CD14-positive monocyte (primary cell): ENCODE results near the gene KLHL10. TPM values are rescaled to one million over a fixed set of nuclear protein-coding genes. Genes with fewer than 3 reads are reported as not detected.

ENCODE experiments used
- DNase-seq, 3 donors: peaks; one replicate each; pipeline ENCODE4 v3.0.0-alpha.2; 2011 to 2022
- H2AFZ ChIP-seq: 2 replicates; pipeline ENCODE4 v1.6.0; 2012; ENCODE audit warnings: mild to moderate bottlenecking, low read depth, low read length, inconsistent platforms; ENCODE audit not compliant: insufficient read depth, poor library complexity, severe bottlenecking
- H3K27ac ChIP-seq, 2 donors: 1 replicate in 1 of 2; 2 replicates in 1 of 2; pipeline ENCODE4 v1.5.1; 2012 to 2013; ENCODE audit warnings: low read length in 2 of 2, control low read depth in 1 of 2, inconsistent platforms in 1 of 2, low read depth in 1 of 2, mild to moderate bottlenecking in 1 of 2
- H3K27me3 ChIP-seq, 2 donors: one replicate each; pipeline versions ENCODE4 v1.6.0 to v1.6.1; 2011 to 2013; ENCODE audit warnings: low read length in 2 of 2; ENCODE audit not compliant: control insufficient read depth in 2 of 2, insufficient read depth in 2 of 2
- H3K36me3 ChIP-seq, 2 donors: replicated peaks in 1 of 2; 1 replicate in 1 of 2; 2 replicates in 1 of 2; pipeline versions ENCODE4 v1.5.1 to v1.6.1; 2012 to 2013; ENCODE audit warnings: low read length in 2 of 2, control low read depth in 1 of 2, inconsistent platforms in 1 of 2, mild to moderate bottlenecking in 1 of 2; ENCODE audit not compliant: insufficient read depth in 2 of 2, control insufficient read depth in 1 of 2
- H3K4me1 ChIP-seq, 2 donors: 1 replicate in 1 of 2; 2 replicates in 1 of 2; pipeline versions ENCODE4 v1.5.1 to v1.6.1; 2012 to 2013; ENCODE audit warnings: low read length in 2 of 2, control low read depth in 1 of 2, inconsistent platforms in 1 of 2, mild to moderate bottlenecking in 1 of 2, moderate library complexity in 1 of 2; ENCODE audit not compliant: insufficient read depth in 2 of 2, control insufficient read depth in 1 of 2
- H3K4me2 ChIP-seq: replicated peaks from 2 replicates; pipeline ENCODE3; 2012; ENCODE audit warnings: low read length, moderate library complexity, mild to moderate bottlenecking; ENCODE audit not compliant: poor library complexity, severe bottlenecking; ENCODE audit errors: extremely low read depth
- H3K4me3 ChIP-seq, 3 experiments: fragments of 200-600 bp in 1 of 3; sonication (generic) in 1 of 3; replicated peaks in 1 of 3; 1 replicate in 2 of 3; 2 replicates in 1 of 3; pipeline ENCODE4 v1.5.1; 2011 to 2013; ENCODE audit warnings: low read length in 3 of 3, mild to moderate bottlenecking in 3 of 3, control low read depth in 2 of 3, low read depth in 2 of 3, inconsistent platforms in 1 of 3, moderate library complexity in 1 of 3
- H3K79me2 ChIP-seq: 2 replicates; pipeline ENCODE4 v1.6.0; 2012; ENCODE audit warnings: mild to moderate bottlenecking, control low read depth, inconsistent platforms, low read length, moderate library complexity; ENCODE audit not compliant: insufficient read depth
- H3K9ac ChIP-seq: 2 replicates; pipeline ENCODE4 v1.6.0; 2017; ENCODE audit warnings: low read length, mild to moderate bottlenecking; ENCODE audit not compliant: insufficient read depth, poor library complexity, severe bottlenecking
- H3K9me3 ChIP-seq, 2 donors: replicated peaks in 1 of 2; 1 replicate in 1 of 2; 2 replicates in 1 of 2; pipeline versions ENCODE4 v1.5.1 to v1.6.1; 2012 to 2013; ENCODE audit warnings: low read length in 2 of 2, control low read depth in 1 of 2; ENCODE audit not compliant: control insufficient read depth in 1 of 2, insufficient read depth in 1 of 2
- H4K20me1 ChIP-seq: 2 replicates; pipeline ENCODE4 v1.6.0; 2012; ENCODE audit warnings: mild to moderate bottlenecking, low read length, control low read depth, moderate library complexity; ENCODE audit not compliant: insufficient read depth
- H3K27ac Mint-ChIP-seq, 7 donors: one replicate each; pipeline ENCODE4 v1.8.0; 2020; ENCODE audit warnings: mild to moderate bottlenecking in 7 of 7, mixed read lengths in 7 of 7, moderate library complexity in 6 of 7, inconsistent platforms in 2 of 7
- H3K27me3 Mint-ChIP-seq, 3 donors: one replicate each; pipeline ENCODE4 v1.8.0; 2021 to 2022; ENCODE audit warnings: low read depth in 3 of 3, mild to moderate bottlenecking in 3 of 3, mixed read lengths in 3 of 3, moderate library complexity in 3 of 3, inconsistent platforms in 1 of 3
- H3K36me3 Mint-ChIP-seq, 2 donors: one replicate each; pipeline ENCODE4 v1.8.0; 2020; ENCODE audit warnings: mixed read lengths in 2 of 2, inconsistent platforms in 1 of 2, mild to moderate bottlenecking in 1 of 2
- H3K4me1 Mint-ChIP-seq: one replicate; pipeline ENCODE4 v1.8.0; 2020; ENCODE audit warnings: mild to moderate bottlenecking, mixed read lengths
- H3K4me3 Mint-ChIP-seq, 2 donors: one replicate each; pipeline ENCODE4 v1.8.0; 2020; ENCODE audit warnings: mild to moderate bottlenecking in 2 of 2, mixed read lengths in 2 of 2, moderate library complexity in 1 of 2
- H3K9me3 Mint-ChIP-seq, 7 donors: one replicate each; pipeline ENCODE4 v1.8.0; 2020 to 2022; ENCODE audit warnings: mixed read lengths in 7 of 7, mild to moderate bottlenecking in 6 of 7, moderate library complexity in 6 of 7, inconsistent platforms in 2 of 7
- CTCF ChIP-seq: fragments of 200-600 bp; IDR thresholded peaks from one replicate; pipeline ENCODE4 v1.8.0; 2022; ENCODE audit warnings: antibody characterized with exemption, mild to moderate bottlenecking
- WGBS: methylation state at CpG from one replicate; pipeline ENCODE4 v1.1.5; 2013; ENCODE audit warnings: missing lambda C conversion rate; ENCODE audit not compliant: insufficient coverage; 5-methylcytosine and 5-hydroxymethylcytosine counted together
- intact Hi-C, 2 donors: fragments of 100-400 bp; cut with micrococcal nuclease; formaldehyde crosslinking; loops; one replicate each; pipeline versions ENCODE4 v1.15.0 to v1.15.1; 2023
- polyA plus RNA-seq, 3 donors: library from polyadenylated mRNA; depleted of rRNA in 1 of 3; unstranded in 2 of 3; stranded (reverse) in 1 of 3; fragments of 300-500 nt in 2 of 3; fragments of >200 nt in 1 of 3; fragmentation: Illumina TruSeq in 2 of 3; gene quantifications; 1 replicate in 2 of 3; 2 replicates in 1 of 3; pipeline ENCODE4 v1.2.3, GENCODE V29; 2012 to 2021

The KLHL10 gene
- polyA plus RNA-seq, 3 donors, result 0.15 TPM; not detected in 2

- Histone ChIP-seq H2AFZ (peak overlapping the region; percentile 98), H3K9me3 (no peaks in the 10 kb centered on the region), H3K36me3 (peaks cover 0 to 5% of the 10 kb centered on the region in 2 donors), H3K27me3 (peaks cover 2 to 8% of the 10 kb centered on the region in 2 donors), H3K4me1 (peaks cover 11 to 16% of the 10 kb centered on the region in 2 donors), H3K4me3 (peak overlapping the region; percentile 44 to 86 (median 75)), H3K9ac (peak overlapping the region; percentile 74), H4K20me1 (no peaks in the 10 kb centered on the region), H3K27ac (no peak overlapping the region), H3K4me2 (peak overlapping the region; percentile 99), H3K79me2 (no peaks in the 10 kb centered on the region)
- intact Hi-C loops, result no loop called here
- DNase-seq, result peak; percentile 20 to 47 (median 31)
- peak overlapping the region; percentile 79 to 90 for H3K4me3 Mint-ChIP-seq
- WGBS, result 5% methylated on average over 8 of the region's 13 CpGs
- peaks cover 0 to 3% (median 0%) of the 10 kb centered on the region in 7 donors for H3K9me3 Mint-ChIP-seq
- H3K4me1 Mint-ChIP-seq, result peaks cover 12% of the 10 kb centered on the region
- H3K36me3 Mint-ChIP-seq, result peaks cover 3 to 4% of the 10 kb centered on the region in 2 donors
- H3K27me3 Mint-ChIP-seq, result peaks cover 21 to 34% (median 25%) of the 10 kb centered on the region in 3 donors
- no peak for TF ChIP-seq CTCF
- H3K27ac Mint-ChIP-seq, result peak overlapping the region in 2 of 7 donors; percentile 30 to 57
Measured at GRCh38 chr17:41835214-41835799, 2.3 kb upstream of the KLHL10 start.

GRCh38 chr17:41835800-41836549 lies 1.6 kb upstream of the KLHL10 start, which contains the start of gene NT5C3B:
TSS of gene NT5C3B (minus strand) at chr17:41836232. CDS start at chr17:41836193, 39 bp downstream.
- Histone ChIP-seq H3K4me2 (peak within 1 kb of the TSS; percentile 99), H4K20me1 (no peaks in the 10 kb centered on the region), H3K27me3 (peaks cover 2 to 8% of the 10 kb centered on the region in 2 donors), H3K4me3 (peak within 1 kb of the TSS; percentile 44 to 86 (median 75)), H3K9ac (peak within 1 kb of the TSS; percentile 74), H3K79me2 (no peaks in the 10 kb centered on the region), H3K27ac (no peak within 1 kb of the TSS), H3K4me1 (peaks cover 11 to 16% of the 10 kb centered on the region in 2 donors), H3K36me3 (no peaks in the 10 kb centered on the region), H2AFZ (peak within 1 kb of the TSS; percentile 98), H3K9me3 (no peaks in the 10 kb centered on the region)
- DNase-seq, result peak in 1 of 3 donors; percentile 21
- peaks cover 22 to 34% (median 25%) of the 10 kb centered on the region in 3 donors for H3K27me3 Mint-ChIP-seq
- under 1% methylated on average over 44 of the region's 72 CpGs for WGBS
- intact Hi-C loops, result no loop called here
- H3K4me3 Mint-ChIP-seq, result peak within 1 kb of the TSS; percentile 79 to 90
- peaks cover 12% of the 10 kb centered on the region for H3K4me1 Mint-ChIP-seq
- H3K9me3 Mint-ChIP-seq, result peaks cover 0 to 3% (median 0%) of the 10 kb centered on the region in 7 donors
- H3K27ac Mint-ChIP-seq, result peak within 1 kb of the TSS in 2 of 7 donors; percentile 30 to 57
- TF ChIP-seq CTCF, result no peak
- H3K36me3 Mint-ChIP-seq, result peaks cover 3 to 4% of the 10 kb centered on the region in 2 donors
